Neural cell (in vitro differentiated cells): ENCODE measurements around the gene LRRTM3.

Source experiments
- EZH2 ChIP-seq: fragments of 200-600, 300-800 bp; shearing (Covaris generic), sonication (generic); IDR thresholded peaks from 2 replicates; pipeline ENCODE4 v1.6.1; 2014; ENCODE audit warnings: antibody characterized with exemption, low read length, borderline replicate concordance, mild to moderate bottlenecking; ENCODE audit not compliant: insufficient read depth, poor library complexity, severe bottlenecking
- POLR2AphosphoS5 ChIP-seq: IDR thresholded peaks from 2 replicates; pipeline ENCODE4 v1.6.1; 2012
- TAF1 ChIP-seq: IDR thresholded peaks from 2 replicates; pipeline ENCODE4 v1.6.1; 2012; ENCODE audit warnings: low read depth
- TF ChIP-seq, protein P1 (sequence below): fragments of 450-650 bp; IDR thresholded peaks from 2 replicates; pipeline ENCODE4 v1.5.1; 2014; ENCODE audit warnings: antibody characterized with exemption, mild to moderate bottlenecking, moderate library complexity; ENCODE audit not compliant: poor library complexity, severe bottlenecking

DNA sequence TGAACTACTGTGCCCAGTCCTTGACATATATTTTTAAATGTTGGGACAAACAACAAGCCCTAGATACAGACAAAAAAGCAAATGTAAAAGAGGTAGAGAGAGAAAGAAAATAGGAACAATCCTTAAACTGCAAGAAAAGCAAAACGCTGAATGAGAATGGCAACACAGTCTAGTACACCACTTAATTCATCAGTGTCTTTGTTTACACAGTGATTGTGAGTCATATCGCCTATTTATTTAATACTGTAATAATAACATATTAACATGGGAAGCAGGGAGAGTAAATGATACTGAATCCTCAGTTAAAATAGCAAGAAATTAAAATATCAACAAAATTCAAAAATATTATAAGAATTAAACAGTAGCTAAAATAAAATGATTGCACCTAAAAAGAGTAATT is 9.8 kb upstream of the LRRTM3 start:
- TF ChIP-seq EZH2 (no peak), TAF1 (no peak), POLR2AphosphoS5 (no peak)
- TF ChIP-seq, protein P1, sequence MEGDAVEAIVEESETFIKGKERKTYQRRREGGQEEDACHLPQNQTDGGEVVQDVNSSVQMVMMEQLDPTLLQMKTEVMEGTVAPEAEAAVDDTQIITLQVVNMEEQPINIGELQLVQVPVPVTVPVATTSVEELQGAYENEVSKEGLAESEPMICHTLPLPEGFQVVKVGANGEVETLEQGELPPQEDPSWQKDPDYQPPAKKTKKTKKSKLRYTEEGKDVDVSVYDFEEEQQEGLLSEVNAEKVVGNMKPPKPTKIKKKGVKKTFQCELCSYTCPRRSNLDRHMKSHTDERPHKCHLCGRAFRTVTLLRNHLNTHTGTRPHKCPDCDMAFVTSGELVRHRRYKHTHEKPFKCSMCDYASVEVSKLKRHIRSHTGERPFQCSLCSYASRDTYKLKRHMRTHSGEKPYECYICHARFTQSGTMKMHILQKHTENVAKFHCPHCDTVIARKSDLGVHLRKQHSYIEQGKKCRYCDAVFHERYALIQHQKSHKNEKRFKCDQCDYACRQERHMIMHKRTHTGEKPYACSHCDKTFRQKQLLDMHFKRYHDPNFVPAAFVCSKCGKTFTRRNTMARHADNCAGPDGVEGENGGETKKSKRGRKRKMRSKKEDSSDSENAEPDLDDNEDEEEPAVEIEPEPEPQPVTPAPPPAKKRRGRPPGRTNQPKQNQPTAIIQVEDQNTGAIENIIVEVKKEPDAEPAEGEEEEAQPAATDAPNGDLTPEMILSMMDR: no peak
